Right atrium auricular region (tissue), 2 donors: ENCODE results near the gene FICD. TPM values are rescaled to one million over a fixed set of nuclear protein-coding genes. Genes with fewer than 3 reads are reported as not detected.

Experiments
- DNase-seq: peaks from one replicate; pipeline ENCODE4 v3.0.0-alpha.2; 2019; ENCODE audit warnings: low spot score
- H3K27ac ChIP-seq, 2 donors: fragments of 200-600 bp; sonication (generic); 1 replicate in 1 of 2; 2 replicates in 1 of 2; pipeline ENCODE4 v1.5.1; 2016 to 2019
- H3K27me3 ChIP-seq, 2 donors: fragments of 200-600 bp; sonication (generic); one replicate each; pipeline versions ENCODE4 v1.5.1 to v1.6.0; 2017 to 2019
- H3K36me3 ChIP-seq: fragments of 200-600 bp; sonication (generic); one replicate; pipeline ENCODE4 v1.5.1; 2016
- H3K4me1 ChIP-seq, 2 donors: fragments of 200-600 bp; sonication (generic); one replicate each; pipeline versions ENCODE4 v1.5.1 to v1.6.0; 2017 to 2019
- H3K4me3 ChIP-seq, 2 donors: fragments of 200-600 bp; sonication (generic); 1 replicate in 1 of 2; 2 replicates in 1 of 2; pipeline ENCODE4 v1.5.1; 2017 to 2019; ENCODE audit warnings: mild to moderate bottlenecking in 1 of 2, moderate library complexity in 1 of 2
- H3K9me3 ChIP-seq, 2 donors: fragments of 200-600 bp; sonication (generic); one replicate each; pipeline ENCODE4 v1.5.1; 2019
- total RNA-seq, 2 donors: library from RNA; depleted of rRNA; stranded (reverse); fragments of >200 nt; gene quantifications; one replicate each; pipeline ENCODE4 v1.1.0, GENCODE V29; 2016
- TF ChIP-seq, protein P1 (sequence below), 2 donors: fragments of 200-600 bp; sonication (generic); IDR thresholded peaks; one replicate each; pipeline ENCODE4 v1.5.1; 2019; ENCODE audit warnings: antibody characterized with exemption in 2 of 2

Gene FICD
- total RNA-seq, 2 donors from 2014 or later, result 2.6 to 7.5 TPM

DNA sequence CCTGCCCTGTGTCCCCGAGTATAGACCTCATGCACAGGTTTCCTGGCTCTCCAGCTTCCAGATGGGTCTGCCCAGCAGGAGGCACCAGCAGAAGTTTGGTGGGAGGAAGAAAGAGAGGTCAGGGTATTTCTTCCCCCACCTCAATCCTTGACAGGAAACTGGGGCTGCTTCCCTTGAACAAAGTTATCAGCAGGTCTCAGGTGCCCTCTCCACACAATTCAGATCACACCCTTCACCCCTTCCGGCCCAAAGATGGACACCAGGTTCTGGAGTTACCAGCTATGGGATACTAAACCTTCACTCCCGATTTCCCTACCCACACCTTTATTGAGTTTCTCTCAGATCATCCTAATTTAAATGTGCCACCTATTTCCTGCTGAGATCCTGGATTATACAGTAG is 44.7 kb downstream of the FICD start:
- peaks cover 0 to 56% of the 10 kb centered on the region in 2 donors for H3K4me1 ChIP-seq

DNA sequence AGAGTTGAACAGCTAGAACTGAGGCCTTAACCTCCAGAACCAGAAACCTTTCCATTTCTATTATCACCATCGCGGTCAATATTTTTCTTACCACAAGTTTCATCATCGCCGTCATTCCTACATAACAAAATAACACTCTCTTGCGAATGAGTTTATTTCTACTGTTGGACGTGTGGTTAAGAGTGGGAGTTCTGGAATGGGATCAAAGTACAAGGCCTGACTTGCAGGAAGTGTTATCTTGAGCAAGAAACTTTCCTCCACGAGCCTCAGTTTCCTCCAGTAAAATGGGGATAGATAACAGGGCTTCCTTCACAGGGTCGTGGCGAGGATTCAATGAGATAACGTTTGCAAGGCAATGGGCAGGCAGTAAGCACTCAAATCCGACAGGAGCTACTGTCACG is 45.2 kb downstream of the FICD start:
- Histone ChIP-seq H3K36me3 (peaks cover 13% of the 10 kb centered on the region), H3K4me1 (peaks cover 0 to 52% of the 10 kb centered on the region in 2 donors), H3K27me3 (no peaks in the 10 kb centered on the region), H3K9me3 (no peaks in the 10 kb centered on the region), H3K4me3 (peak overlapping the region; percentile 86 to 97), H3K27ac (peak overlapping the region; percentile 87 to 90)
- DNase-seq, result no peak
- TF ChIP-seq, protein P1, sequence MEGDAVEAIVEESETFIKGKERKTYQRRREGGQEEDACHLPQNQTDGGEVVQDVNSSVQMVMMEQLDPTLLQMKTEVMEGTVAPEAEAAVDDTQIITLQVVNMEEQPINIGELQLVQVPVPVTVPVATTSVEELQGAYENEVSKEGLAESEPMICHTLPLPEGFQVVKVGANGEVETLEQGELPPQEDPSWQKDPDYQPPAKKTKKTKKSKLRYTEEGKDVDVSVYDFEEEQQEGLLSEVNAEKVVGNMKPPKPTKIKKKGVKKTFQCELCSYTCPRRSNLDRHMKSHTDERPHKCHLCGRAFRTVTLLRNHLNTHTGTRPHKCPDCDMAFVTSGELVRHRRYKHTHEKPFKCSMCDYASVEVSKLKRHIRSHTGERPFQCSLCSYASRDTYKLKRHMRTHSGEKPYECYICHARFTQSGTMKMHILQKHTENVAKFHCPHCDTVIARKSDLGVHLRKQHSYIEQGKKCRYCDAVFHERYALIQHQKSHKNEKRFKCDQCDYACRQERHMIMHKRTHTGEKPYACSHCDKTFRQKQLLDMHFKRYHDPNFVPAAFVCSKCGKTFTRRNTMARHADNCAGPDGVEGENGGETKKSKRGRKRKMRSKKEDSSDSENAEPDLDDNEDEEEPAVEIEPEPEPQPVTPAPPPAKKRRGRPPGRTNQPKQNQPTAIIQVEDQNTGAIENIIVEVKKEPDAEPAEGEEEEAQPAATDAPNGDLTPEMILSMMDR (IDR thresholded peaks at IDR 0.05), result no peak

More for the DNA sequence above, 44.7 kb downstream of the FICD start:
- no peaks in the 10 kb centered on the region for H3K27me3 ChIP-seq
- H3K27ac ChIP-seq, result no peak overlapping the region
- TF ChIP-seq, protein P1 (IDR thresholded peaks at IDR 0.05), result no peak
- peaks cover 7% of the 10 kb centered on the region for H3K36me3 ChIP-seq
- no peaks in the 10 kb centered on the region for H3K9me3 ChIP-seq
- no peak for DNase-seq
- H3K4me3 ChIP-seq, result peak overlapping the region; percentile 86 to 97

DNA sequence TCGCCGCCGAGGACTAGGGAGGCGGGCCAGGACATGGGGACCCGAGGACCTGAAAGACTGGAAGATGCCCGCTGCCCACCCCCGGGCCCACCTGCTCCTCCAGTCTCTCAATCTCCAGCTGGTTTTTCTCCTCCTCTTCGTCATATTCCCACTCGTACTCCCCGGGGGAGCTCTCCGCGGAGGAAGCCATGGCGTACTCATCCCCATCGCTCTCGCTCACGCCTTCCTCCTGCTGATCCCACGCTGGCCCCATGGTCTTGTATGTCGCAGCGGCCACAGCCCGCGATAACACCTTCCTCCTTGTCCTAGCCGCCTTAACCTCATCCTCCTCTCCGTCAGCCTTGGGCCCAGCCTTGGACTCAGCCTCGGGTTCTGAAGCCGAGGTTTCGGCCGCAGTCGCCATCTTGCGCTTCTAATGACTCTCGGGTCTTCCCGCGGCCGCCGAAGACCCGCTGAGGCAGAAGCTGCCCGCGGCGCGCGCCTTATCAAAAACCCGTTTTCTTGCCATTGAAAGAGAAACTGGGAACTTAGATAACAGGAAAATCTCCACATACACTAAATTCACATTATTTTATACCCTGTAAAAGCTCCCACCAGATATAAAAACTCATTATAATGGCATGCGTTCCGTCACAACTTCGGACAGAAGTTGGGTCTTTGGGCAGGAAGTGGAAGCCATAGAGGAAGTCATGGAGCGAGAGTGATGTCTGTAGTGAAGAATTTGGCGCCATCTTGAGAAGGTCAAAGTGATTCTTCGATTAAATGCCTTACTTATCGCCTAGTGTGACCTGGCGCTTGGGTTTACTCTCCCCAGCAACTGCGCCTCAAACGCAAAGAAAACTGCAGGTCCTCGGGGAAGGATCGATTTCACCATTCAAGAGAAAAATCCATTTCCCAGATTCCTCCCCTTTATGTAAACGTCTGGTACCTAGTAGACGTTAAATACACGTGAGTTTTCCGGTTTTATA is 46.0 kb downstream of the FICD start, which contains the start of gene SART3:
Gene SART3 (minus strand): TSS at position 422 of the 968 bp plus-strand sequence. CDS start 19 bp downstream, at position 403.
- H3K36me3 ChIP-seq, result peaks cover 20% of the 10 kb centered on the region
- H3K4me3 ChIP-seq, result peak within 1 kb of the TSS; percentile 86 to 97
- peak; percentile 78 for DNase-seq
- H3K27me3 ChIP-seq, result no peaks in the 10 kb centered on the region
- peaks cover 0 to 57% of the 10 kb centered on the region in 2 donors for H3K4me1 ChIP-seq
- TF ChIP-seq, protein P1 (IDR thresholded peaks at IDR 0.05), result no peak
- no peaks in the 10 kb centered on the region for H3K9me3 ChIP-seq
- peak within 1 kb of the TSS; percentile 87 to 90 for H3K27ac ChIP-seq

DNA sequence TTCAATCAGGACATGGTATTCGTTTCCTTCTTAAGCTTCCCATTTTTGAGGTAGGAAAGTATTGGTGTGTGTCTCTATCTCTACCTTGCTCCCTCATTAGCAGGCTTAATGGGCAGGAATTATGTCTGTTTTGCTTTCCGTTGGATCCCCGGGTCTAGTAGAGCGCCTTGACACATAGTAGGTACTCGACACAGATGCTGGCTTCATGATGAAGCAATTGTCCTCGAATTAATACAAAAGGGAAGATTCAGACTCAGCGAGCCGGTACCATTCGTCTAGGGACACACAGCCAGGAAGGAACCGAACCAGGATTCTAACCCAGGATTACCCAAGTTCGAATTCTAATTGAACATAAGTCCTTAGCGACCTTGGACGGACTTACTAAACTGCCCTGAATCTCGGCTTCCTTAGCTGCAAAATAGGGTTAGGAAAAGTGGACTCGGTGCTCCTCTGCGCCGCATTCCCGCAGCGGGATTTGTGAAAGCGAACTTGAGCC is 46.8 kb downstream of the FICD start:
- TF ChIP-seq, protein P1 (IDR thresholded peaks at IDR 0.05), result no peak
- Histone ChIP-seq H3K4me3 (peak overlapping the region; percentile 86 to 97), H3K27ac (peak overlapping the region; percentile 87 to 90), H3K27me3 (no peaks in the 10 kb centered on the region), H3K9me3 (no peaks in the 10 kb centered on the region), H3K36me3 (peaks cover 29% of the 10 kb centered on the region), H3K4me1 (peaks cover 0 to 62% of the 10 kb centered on the region in 2 donors)
- DNase-seq, result no peak

DNA sequence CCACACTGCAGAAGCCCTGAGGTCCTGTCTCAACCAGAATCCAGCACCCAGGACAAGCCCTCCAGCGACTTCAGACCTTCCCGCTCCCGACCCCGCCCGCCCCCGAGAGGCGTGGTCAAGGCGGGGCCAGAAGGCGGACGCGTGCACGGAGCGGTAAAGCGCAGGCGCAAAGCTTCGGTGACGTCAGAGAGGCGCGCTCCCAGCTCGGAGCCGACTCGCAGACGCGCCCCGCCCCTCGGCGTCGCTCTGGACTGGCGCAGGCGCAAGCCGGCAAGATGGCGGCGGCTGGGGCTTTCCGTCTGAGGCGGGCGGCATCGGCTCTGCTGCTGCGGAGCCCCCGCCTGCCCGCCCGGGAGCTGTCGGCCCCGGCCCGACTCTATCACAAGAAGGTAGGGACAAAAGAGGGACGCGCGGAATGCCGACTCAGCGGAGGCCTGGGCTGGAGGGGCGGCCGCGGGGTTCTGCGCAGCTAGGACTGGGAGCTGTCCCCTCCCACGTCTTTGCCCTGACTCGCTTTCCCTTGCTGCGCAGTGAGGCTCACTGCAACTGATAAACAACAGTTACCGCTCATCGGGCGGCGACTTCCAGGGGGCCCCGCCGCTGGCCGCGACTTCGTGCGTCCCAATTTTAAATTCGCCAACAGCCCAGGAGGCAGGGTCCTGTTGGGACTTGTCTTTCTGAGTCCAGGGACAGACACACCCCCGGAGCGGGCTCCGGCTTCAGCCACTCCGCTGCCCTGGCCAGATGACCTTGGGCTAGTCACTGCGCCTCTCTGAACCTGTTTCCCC is 47.5 kb downstream of the FICD start, which contains the start of gene ISCU:
Gene ISCU (plus strand): TSS at position 249 of the 788 bp plus-strand sequence. CDS start 27 bp downstream, at position 276.
- Histone ChIP-seq H3K4me3 (peak within 1 kb of the TSS; percentile 86 to 97), H3K4me1 (peaks cover 0 to 58% of the 10 kb centered on the region in 2 donors), H3K27me3 (no peaks in the 10 kb centered on the region), H3K27ac (peak within 1 kb of the TSS; percentile 87 to 90), H3K36me3 (peaks cover 34% of the 10 kb centered on the region), H3K9me3 (no peaks in the 10 kb centered on the region)
- DNase-seq, result peak; percentile 96
- TF ChIP-seq, protein P1 (IDR thresholded peaks at IDR 0.05), result no peak
